Ishikawa (cell line): Measurements from ENCODE around the gene GPX4.

Experiments
- CEBPB ChIP-seq: IDR thresholded peaks from 2 replicates; pipeline ENCODE4 v1.6.1; 2012
- CREB1 ChIP-seq: IDR thresholded peaks from 2 replicates; pipeline ENCODE4 v1.6.1; 2012; ENCODE audit warnings: low read depth
- EP300 ChIP-seq: IDR thresholded peaks from 2 replicates; pipeline ENCODE4 v1.6.1; 2012; ENCODE audit warnings: borderline replicate concordance
- MAX ChIP-seq: IDR thresholded peaks from 2 replicates; pipeline ENCODE4 v1.6.1; 2012
- NFIC ChIP-seq: IDR thresholded peaks from 2 replicates; pipeline ENCODE4 v1.6.1; 2012
- TEAD4 ChIP-seq: IDR thresholded peaks from 2 replicates; pipeline ENCODE4 v1.6.1; 2012
- USF1 ChIP-seq: IDR thresholded peaks from 2 replicates; pipeline ENCODE4 v1.6.1; 2012
- ZBTB7A ChIP-seq: IDR thresholded peaks from 2 replicates; pipeline ENCODE4 v1.6.1; 2012; ENCODE audit warnings: low read depth

DNA sequence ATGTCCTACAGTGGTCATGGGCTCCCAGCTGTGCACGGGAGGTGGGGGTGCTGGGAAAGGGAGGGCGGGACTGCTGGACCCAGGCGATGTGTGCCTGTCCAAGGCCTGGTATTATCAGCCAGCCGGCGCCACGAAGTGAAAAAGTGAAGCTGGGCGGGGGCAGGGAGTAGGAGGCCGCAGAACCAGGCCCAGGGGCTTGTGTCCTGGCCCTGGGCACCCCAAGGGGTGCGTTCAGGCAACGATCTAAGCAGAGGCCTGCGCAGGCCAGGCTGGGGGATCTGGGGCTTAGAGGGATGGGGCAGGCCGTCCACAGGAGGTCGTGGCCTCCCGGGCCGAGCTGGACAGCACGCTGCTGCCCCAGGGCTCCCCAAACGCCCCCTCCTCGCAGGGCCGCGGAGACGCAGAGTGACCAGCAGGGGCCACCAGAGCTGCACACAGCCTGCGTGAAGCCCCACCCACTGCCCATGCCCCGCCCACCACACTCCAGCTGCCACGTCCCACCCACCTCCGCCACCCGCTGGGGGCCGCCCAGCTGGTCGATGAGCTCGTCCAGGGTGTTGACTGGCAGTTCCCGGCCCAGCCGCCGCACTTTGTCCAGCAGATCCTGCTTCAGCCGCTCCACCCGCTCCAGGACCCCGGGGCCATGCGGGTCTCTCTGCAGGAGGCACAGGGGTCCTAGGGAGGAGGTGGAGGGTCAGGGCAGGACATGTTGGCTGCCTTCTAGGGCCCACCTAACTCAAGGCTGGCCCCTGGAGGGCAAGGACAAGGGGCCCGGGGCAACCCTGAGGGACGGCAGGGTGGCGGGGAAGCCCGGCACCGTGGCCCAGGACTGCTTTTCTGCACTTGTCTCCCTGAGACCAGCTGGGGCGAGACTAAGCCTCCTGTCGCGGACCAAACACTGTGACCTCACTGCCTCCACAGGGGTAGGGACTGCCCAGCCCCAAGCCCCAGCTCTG lies 9.5 kb downstream of the GPX4 start:
- TF ChIP-seq MAX: no peak
- 0 out of 2 replicates have a peak, but pooled peaks have one; percentile 26 for TF ChIP-seq ZBTB7A
- TF ChIP-seq USF1: no peak
- no peak for TF ChIP-seq EP300
- TF ChIP-seq NFIC: peak; percentile 36; the same call in 1 of the 2 replicates
- TF ChIP-seq TEAD4: no peak
- no peak for TF ChIP-seq CEBPB
- no peak for TF ChIP-seq CREB1
